SK-N-SH (cell line): ENCODE results near the gene ZNHIT3. TPM values are rescaled to one million over a fixed set of nuclear protein-coding genes. Genes with fewer than 3 reads are reported as not detected.
"Not testable (repeated sequence)": the region's sequence is repeated elsewhere in the genome, so short reads cannot be mapped to it uniquely, and the experiment has no call there.

Experiments used
- CTCF ChIA-PET: fragments of 300-600, 350-600 bp; formaldehyde crosslinking; extraction: SDS; loops from one replicate; lab custom pipeline; 2021; lab: Yijun Ruan, JAX
- POLR2A ChIA-PET: fragments of 350-600 bp; sonication (Branson Sonifier 250); formaldehyde crosslinking; extraction: SDS; loops from one replicate; lab custom pipeline; 2020; ENCODE audit warnings: antibody characterized with exemption, inconsistent platforms; lab: Yijun Ruan, JAX
- DNase-seq: peaks from one replicate; pipeline ENCODE4 v3.0.0; 2012
- H2AFZ ChIP-seq: fragments of 200-600 bp; sonication (generic); 2 replicates; pipeline ENCODE4 v1.8.1; 2016; ENCODE audit warnings: antibody characterized with exemption, mild to moderate bottlenecking, low read depth
- H3F3A ChIP-seq: fragments of 200-600 bp; sonication (generic); replicated peaks from 2 replicates; pipeline ENCODE3; 2016; ENCODE audit warnings: antibody characterized with exemption, mild to moderate bottlenecking; ENCODE audit not compliant: insufficient read depth
- H3K27ac ChIP-seq, 2 experiments: fragments of 200-500 bp in 1 of 2; fragments of 200-600 bp in 1 of 2; sonication (Bioruptor generic) in 1 of 2; sonication (generic), shearing (Covaris generic) in 1 of 2; 2 replicates each; pipeline versions ENCODE4 v1.5.1 to v1.6.1; 2014 to 2016; ENCODE audit warnings: low read depth in 2 of 2, inconsistent platforms in 1 of 2, low read length in 1 of 2, mild to moderate bottlenecking in 1 of 2, mixed read lengths in 1 of 2
- H3K27me3 ChIP-seq: fragments of 200-600 bp; sonication (generic), shearing (Covaris generic); 2 replicates; pipeline ENCODE4 v1.6.1; 2016; ENCODE audit warnings: mixed run types; ENCODE audit not compliant: insufficient read depth
- H3K36me3 ChIP-seq, 2 experiments: fragments of 200-500 bp in 1 of 2; fragments of 200-600 bp in 1 of 2; sonication (Bioruptor generic) in 1 of 2; sonication (generic) in 1 of 2; replicated peaks in 1 of 2; 2 replicates each; pipeline versions ENCODE3 to v1.5.1; 2014 to 2016; ENCODE audit warnings: low read length in 1 of 2, mild to moderate bottlenecking in 1 of 2; ENCODE audit not compliant: insufficient read depth in 2 of 2, control insufficient read depth in 1 of 2
- H3K4me1 ChIP-seq, 2 experiments: fragments of 200-500 bp in 1 of 2; fragments of 200-600 bp in 1 of 2; sonication (Bioruptor generic) in 1 of 2; sonication (generic), shearing (Covaris generic) in 1 of 2; 2 replicates each; pipeline versions ENCODE4 v1.5.1 to v1.6.1; 2014 to 2016; ENCODE audit warnings: low read depth in 1 of 2, low read length in 1 of 2, mixed run types in 1 of 2; ENCODE audit not compliant: insufficient read depth in 2 of 2, control insufficient read depth in 1 of 2
- H3K4me2 ChIP-seq: fragments of 200-600 bp; sonication (generic), shearing (Covaris generic); 2 replicates; pipeline ENCODE4 v1.6.1; 2017; ENCODE audit warnings: mixed run types
- H3K4me3 ChIP-seq, 2 experiments: fragments of 200-500 bp in 1 of 2; fragments of 200-600 bp in 1 of 2; sonication (Bioruptor generic) in 1 of 2; sonication (generic), shearing (Covaris generic) in 1 of 2; 2 replicates each; pipeline versions ENCODE4 v1.5.1 to v1.8.1; 2014 to 2016; ENCODE audit warnings: low read depth in 2 of 2, inconsistent platforms in 1 of 2, low read length in 1 of 2, mild to moderate bottlenecking in 1 of 2, mixed read lengths in 1 of 2, moderate library complexity in 1 of 2
- H3K79me2 ChIP-seq: fragments of 200-600 bp; sonication (generic); 2 replicates; pipeline ENCODE4 v1.8.1; 2017; ENCODE audit warnings: mild to moderate bottlenecking; ENCODE audit not compliant: insufficient read depth
- H3K9ac ChIP-seq: fragments of 200-600 bp; sonication (generic); 2 replicates; pipeline ENCODE4 v1.6.1; 2017; ENCODE audit warnings: mixed run types
- H3K9me2 ChIP-seq: fragments of 200-600 bp; sonication (generic); 2 replicates; pipeline ENCODE4 v1.6.1; 2017; ENCODE audit warnings: mixed run types
- H3K9me3 ChIP-seq: fragments of 200-600 bp; sonication (generic); 2 replicates; pipeline ENCODE4 v1.6.1; 2017; ENCODE audit warnings: mixed run types, mild to moderate bottlenecking, moderate library complexity
- H4K20me1 ChIP-seq: fragments of 200-600 bp; sonication (generic); 2 replicates; pipeline ENCODE4 v1.6.1; 2017; ENCODE audit warnings: mild to moderate bottlenecking, mixed run types; ENCODE audit not compliant: insufficient read depth
- ELF1 ChIP-seq: IDR thresholded peaks from 2 replicates; pipeline ENCODE4 v1.4.0; 2012
- EP300 ChIP-seq, 2 experiments: IDR thresholded peaks; 2 replicates each; pipeline versions ENCODE4 v1.4.0 to v1.6.1; 2012; ENCODE audit warnings: borderline replicate concordance in 1 of 2, low read depth in 1 of 2, low read length in 1 of 2
- FOXJ3 ChIP-seq: sonication (generic); formaldehyde crosslinking; IDR thresholded peaks from 2 replicates; pipeline ENCODE4 v1.5.1; 2020; ENCODE audit warnings: mild to moderate bottlenecking, missing genetic modification reagents
- FOXM1 ChIP-seq: IDR thresholded peaks from 2 replicates; pipeline ENCODE4 v1.4.0; 2012; ENCODE audit warnings: low read depth, mild to moderate bottlenecking
- GABPA ChIP-seq: IDR thresholded peaks from 2 replicates; pipeline ENCODE4 v1.4.0; 2012; ENCODE audit warnings: low read depth, mild to moderate bottlenecking
- GATA2 ChIP-seq: sonication (generic); formaldehyde crosslinking; IDR thresholded peaks from 2 replicates; pipeline ENCODE4 v1.5.0; 2020; ENCODE audit warnings: mild to moderate bottlenecking, missing genetic modification reagents
- NRF1 ChIP-seq: IDR thresholded peaks from 2 replicates; pipeline ENCODE4 v1.6.1; 2012; ENCODE audit warnings: low read depth, mild to moderate bottlenecking, low read length
- RXRA ChIP-seq: IDR thresholded peaks from 2 replicates; pipeline ENCODE4 v1.4.0; 2012; ENCODE audit warnings: low read depth, mild to moderate bottlenecking, borderline replicate concordance
- SIN3A ChIP-seq: IDR thresholded peaks from 2 replicates; pipeline ENCODE4 v1.6.1; 2012; ENCODE audit warnings: low read depth, mild to moderate bottlenecking, low read length, moderate library complexity, borderline replicate concordance
- USF1 ChIP-seq: IDR thresholded peaks from 2 replicates; pipeline ENCODE4 v1.4.0; 2012; ENCODE audit warnings: low read depth, borderline replicate concordance
- YY1 ChIP-seq: IDR thresholded peaks from 2 replicates; pipeline ENCODE4 v1.4.0; 2012; ENCODE audit warnings: low read depth, mild to moderate bottlenecking
- WGBS: methylation state at CpG from one replicate; pipeline ENCODE4 v1.1.6; 2017; ENCODE audit warnings: low lambda C conversion rate; 5-methylcytosine and 5-hydroxymethylcytosine counted together
- polyA plus RNA-seq, 3 experiments: library from polyadenylated mRNA; depleted of rRNA; stranded (reverse); fragments of >200 nt; gene quantifications; 2 replicates each; pipeline ENCODE4 v1.2.3, GENCODE V29; 2012
- TF ChIP-seq, protein P1 (sequence below): fragments of 200-600 bp; sonication (generic); IDR thresholded peaks from 2 replicates; pipeline ENCODE4 v1.6.1; 2017; ENCODE audit warnings: antibody characterized with exemption, mild to moderate bottlenecking, moderate library complexity

Gene ZNHIT3
- polyA plus RNA-seq, 1 of the 3 experiments (the other 2 are of a cell fraction): 59.9 TPM

GRCh38 chr17:36441792-36442191 lies 44.7 kb upstream of the ZNHIT3 start:
- POLR2A ChIA-PET, H3K4me3 ChIP-seq, H4K20me1 ChIP-seq, H3K79me2 ChIP-seq, H3K9me3 ChIP-seq, H3K27me3 ChIP-seq, H3K36me3 ChIP-seq, H3K4me2 ChIP-seq, CTCF ChIA-PET, H3K27ac ChIP-seq, H3F3A ChIP-seq, H3K9me2 ChIP-seq, H3K9ac ChIP-seq, H3K4me1 ChIP-seq, H2AFZ ChIP-seq, DNase-seq: not testable (repeated sequence)
- WGBS: no CpG with 5 or more reads among the region's 4 CpGs

DNA sequence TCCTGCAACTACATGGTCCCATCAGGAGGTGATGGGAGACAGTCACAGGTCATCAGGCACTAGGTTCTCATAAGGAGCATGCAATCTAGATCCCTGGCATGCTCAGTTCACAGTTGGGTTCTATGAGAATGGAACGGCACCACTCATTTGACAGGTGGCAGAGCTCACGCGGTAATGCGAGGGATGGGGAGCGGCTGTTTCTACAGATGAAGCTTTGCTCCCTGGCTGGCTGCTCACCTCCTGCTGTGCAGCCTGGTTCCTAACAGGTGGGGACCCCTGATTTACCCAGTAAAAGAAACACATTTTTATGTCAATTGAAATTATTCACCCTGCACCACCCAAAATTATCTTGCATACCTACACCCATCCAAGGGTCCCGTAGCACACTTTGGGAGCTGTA lies 42.7 kb upstream of the ZNHIT3 start:
- H3K27ac ChIP-seq: no peak overlapping the region
- H3F3A ChIP-seq: no peaks in the 10 kb centered on the region
- no peak overlapping the region for H2AFZ ChIP-seq
- no peaks in the 10 kb centered on the region for H3K9me2 ChIP-seq
- no peak for DNase-seq
- no peak overlapping the region for H3K9ac ChIP-seq
- WGBS: 45% methylated on average over 6 of the region's 6 CpGs
- POLR2A ChIA-PET: no interaction called here
- no peaks in the 10 kb centered on the region for H3K4me1 ChIP-seq
- CTCF ChIA-PET: no interaction called here
- no peak overlapping the region for H3K4me3 ChIP-seq
- TF ChIP-seq GABPA: no peak
- no peak for TF ChIP-seq RXRA
- no peak for TF ChIP-seq EP300 (IDR thresholded peaks at IDR 0.05; ENCODE audit: borderline replicate concordance in 1 of 2, low read depth in 1 of 2, low read length in 1 of 2)
- no peak for TF ChIP-seq FOXM1
- no peak for TF ChIP-seq NRF1
- TF ChIP-seq YY1: no peak
- no peak for TF ChIP-seq SIN3A
- no peak for TF ChIP-seq GATA2
- TF ChIP-seq USF1: no peak
- no peak for TF ChIP-seq FOXJ3
- TF ChIP-seq ELF1: no peak
- H4K20me1 ChIP-seq: no peaks in the 10 kb centered on the region
- H3K79me2 ChIP-seq: no peaks in the 10 kb centered on the region
- no peaks in the 10 kb centered on the region for H3K36me3 ChIP-seq
- no peak overlapping the region for H3K4me2 ChIP-seq
- no peaks in the 10 kb centered on the region for H3K9me3 ChIP-seq
- H3K27me3 ChIP-seq: no peaks in the 10 kb centered on the region; the same call in 1 of the 2 replicates

GRCh38 chr17:36449997-36450396 lies 36.5 kb upstream of the ZNHIT3 start:
- H3K79me2 ChIP-seq, H4K20me1 ChIP-seq, H3K9me2 ChIP-seq, H3K9me3 ChIP-seq, H3K4me3 ChIP-seq, CTCF ChIA-PET, POLR2A ChIA-PET, DNase-seq, H3K4me2 ChIP-seq, H3K27ac ChIP-seq, H3K4me1 ChIP-seq, H2AFZ ChIP-seq, H3K27me3 ChIP-seq, H3K9ac ChIP-seq, H3K36me3 ChIP-seq, H3F3A ChIP-seq: not testable (repeated sequence)
- 16% methylated on average over 2 of the region's 15 CpGs for WGBS
- TF ChIP-seq, protein P1, sequence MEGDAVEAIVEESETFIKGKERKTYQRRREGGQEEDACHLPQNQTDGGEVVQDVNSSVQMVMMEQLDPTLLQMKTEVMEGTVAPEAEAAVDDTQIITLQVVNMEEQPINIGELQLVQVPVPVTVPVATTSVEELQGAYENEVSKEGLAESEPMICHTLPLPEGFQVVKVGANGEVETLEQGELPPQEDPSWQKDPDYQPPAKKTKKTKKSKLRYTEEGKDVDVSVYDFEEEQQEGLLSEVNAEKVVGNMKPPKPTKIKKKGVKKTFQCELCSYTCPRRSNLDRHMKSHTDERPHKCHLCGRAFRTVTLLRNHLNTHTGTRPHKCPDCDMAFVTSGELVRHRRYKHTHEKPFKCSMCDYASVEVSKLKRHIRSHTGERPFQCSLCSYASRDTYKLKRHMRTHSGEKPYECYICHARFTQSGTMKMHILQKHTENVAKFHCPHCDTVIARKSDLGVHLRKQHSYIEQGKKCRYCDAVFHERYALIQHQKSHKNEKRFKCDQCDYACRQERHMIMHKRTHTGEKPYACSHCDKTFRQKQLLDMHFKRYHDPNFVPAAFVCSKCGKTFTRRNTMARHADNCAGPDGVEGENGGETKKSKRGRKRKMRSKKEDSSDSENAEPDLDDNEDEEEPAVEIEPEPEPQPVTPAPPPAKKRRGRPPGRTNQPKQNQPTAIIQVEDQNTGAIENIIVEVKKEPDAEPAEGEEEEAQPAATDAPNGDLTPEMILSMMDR: peak; percentile 9; the same call in 1 of the 2 replicates

DNA sequence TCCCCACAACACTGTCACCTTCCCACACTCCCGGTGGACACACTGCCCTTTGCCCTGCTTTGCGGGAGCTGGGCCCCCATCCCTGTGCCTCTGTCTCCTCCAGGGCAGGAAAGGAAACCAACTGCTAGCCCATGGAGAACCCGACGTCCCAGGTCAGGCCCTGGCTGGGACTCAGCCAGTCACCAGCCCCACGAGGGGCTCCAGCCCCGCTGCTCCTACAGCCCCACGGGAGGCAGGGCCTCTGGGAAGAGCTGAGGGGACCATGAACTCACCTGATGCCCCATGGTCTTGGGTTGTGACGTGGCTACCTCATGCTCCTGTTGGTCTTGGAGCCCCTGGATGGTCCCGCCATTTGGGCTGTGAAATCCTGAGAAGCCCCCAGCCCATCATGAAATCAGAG lies 33.6 kb upstream of the ZNHIT3 start:
- H3K9me3 ChIP-seq, DNase-seq, H3K36me3 ChIP-seq, CTCF ChIA-PET, H2AFZ ChIP-seq, H3K4me2 ChIP-seq, H3K27ac ChIP-seq, H3K9me2 ChIP-seq, H3K9ac ChIP-seq, H3K27me3 ChIP-seq, H3K4me3 ChIP-seq, H3K79me2 ChIP-seq, H4K20me1 ChIP-seq, H3F3A ChIP-seq, H3K4me1 ChIP-seq, POLR2A ChIA-PET: not testable (repeated sequence)
- no CpG with 5 or more reads among the region's 9 CpGs for WGBS
